GM12872 (cell line): ENCODE results near the gene ADGRA1.

ENCODE experiments used
- CTCF ChIP-seq: IDR thresholded peaks from 3 replicates; pipeline ENCODE4 v1.5.1; 2011; ENCODE audit warnings: low read depth, mild to moderate bottlenecking, low read length, moderate library complexity; ENCODE audit not compliant: insufficient read depth

ADGRA1 gene

GRCh38 chr10:133129071-133129858 lies 41.5 kb downstream of the ADGRA1 start:
- no peak for TF ChIP-seq CTCF

- TF ChIP-seq CTCF: no peak
Observed at GRCh38 chr10:133129859-133130495, 42.3 kb downstream of the ADGRA1 start.

DNA sequence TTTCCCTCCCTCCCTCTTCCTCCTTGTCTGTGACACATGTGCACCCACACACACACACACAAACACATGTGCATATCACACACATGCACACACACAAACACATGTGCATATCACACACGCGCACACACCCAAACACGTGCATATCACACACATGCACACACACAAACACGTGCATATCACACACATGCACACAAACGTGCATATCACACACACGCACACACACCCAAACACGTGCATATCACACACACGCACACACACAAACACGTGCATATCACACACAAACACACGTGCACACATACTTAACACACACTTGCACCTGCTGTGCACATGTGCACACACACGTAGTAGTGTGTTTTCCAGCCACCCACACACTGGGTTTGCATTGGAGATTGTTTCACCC lies 42.9 kb downstream of the ADGRA1 start:
- no peak for TF ChIP-seq CTCF

DNA sequence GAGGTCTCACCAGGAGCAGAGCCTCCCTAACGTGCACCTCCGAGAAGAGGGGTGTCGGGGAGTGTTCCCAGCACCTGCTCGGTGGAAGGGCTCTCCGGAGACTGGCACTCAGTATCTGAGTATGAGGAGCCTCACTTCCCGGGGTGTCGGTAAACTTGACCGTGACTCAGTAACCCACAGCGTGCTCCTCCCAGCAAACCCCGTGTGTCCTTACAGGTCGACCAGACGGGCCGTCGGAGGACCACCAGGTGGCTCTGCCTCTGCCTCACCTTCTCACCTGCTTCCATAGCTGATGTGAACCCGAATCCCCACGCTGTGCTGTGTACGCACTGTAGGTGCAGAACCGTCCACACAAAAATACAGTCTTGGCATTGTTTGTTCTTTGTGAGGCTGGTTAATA lies 43.3 kb downstream of the ADGRA1 start:
- TF ChIP-seq CTCF: no peak

GRCh38 chr10:133131734-133132472 lies 44.2 kb downstream of the ADGRA1 start:
- no peak for TF ChIP-seq CTCF

DNA sequence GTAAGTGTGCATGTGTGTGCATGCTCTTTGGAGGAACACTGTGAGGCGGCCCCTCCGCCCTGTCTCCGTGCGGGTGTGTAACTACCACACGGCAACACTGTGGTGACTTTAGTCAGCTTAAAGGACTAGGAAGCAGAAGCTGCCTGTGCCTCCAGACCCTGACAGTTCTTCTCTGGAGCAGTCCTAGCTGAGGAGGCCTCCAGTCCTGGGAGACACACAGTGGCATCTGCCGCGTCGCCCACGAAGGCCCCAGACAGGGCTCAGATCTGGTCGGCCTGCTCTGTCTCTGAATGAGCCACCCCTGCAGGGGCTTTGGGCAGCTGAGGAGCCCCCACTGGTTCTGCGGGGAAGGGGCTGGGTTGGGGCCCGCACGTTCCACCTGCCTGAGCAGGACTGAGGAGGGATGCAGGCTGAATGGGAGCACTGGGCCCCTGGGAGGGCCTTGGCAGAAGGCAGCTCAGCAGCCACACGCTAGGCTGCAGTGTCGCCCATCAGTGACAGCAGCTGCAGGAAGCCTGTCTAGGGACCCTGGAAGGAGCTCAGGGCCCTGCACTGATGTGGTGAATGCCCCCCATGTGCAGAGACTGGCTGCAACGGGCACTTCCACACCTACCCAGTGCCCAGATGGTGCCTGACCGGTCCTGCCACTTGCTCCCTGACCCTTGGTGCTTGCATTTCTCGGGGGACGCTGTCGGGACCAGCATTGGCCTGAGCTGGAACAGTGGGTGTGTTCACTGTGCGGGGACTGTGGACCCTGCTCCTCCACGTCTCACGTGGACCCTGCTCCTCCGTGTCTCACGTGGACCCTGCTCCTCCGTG lies 45.0 kb downstream of the ADGRA1 start:
- no peak for TF ChIP-seq CTCF
